Activated CD4-positive, alpha-beta T cell treated with anti-CD3 and anti-CD28 coated beads, Interleukin-2, Interleukin-4, amounts not matched to agents 100 ng/mL and 50 ng/mL, durations not matched to agents 16 hours and 8 hours (primary cell): Measurements from ENCODE around the gene ICOS.

Experiments
- DNase-seq: peaks from one replicate; pipeline ENCODE4 v3.0.0-alpha.2; 2020; ENCODE audit warnings: low spot score

The ICOS gene

DNA sequence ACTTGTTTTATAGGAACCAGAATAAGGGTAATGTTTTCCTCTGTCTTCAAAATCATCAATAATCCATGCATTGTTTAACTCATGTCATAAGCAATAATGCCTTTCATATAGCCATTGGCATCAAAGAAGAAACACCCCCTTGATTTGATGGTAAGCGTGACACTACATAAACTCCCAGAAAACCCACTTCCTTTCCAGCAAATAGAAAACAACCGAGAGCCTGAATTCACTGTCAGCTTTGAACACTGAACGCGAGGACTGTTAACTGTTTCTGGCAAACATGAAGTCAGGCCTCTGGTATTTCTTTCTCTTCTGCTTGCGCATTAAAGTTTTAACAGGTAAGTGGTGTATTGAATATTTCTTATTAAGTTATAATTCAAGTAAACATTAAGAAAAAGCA, at the start of gene ICOS:
Gene ICOS (plus strand): TSS at position 229 of the 400 bp plus-strand sequence. CDS start 52 bp downstream, at position 281.
- DNase-seq: peak; percentile 91

DNA sequence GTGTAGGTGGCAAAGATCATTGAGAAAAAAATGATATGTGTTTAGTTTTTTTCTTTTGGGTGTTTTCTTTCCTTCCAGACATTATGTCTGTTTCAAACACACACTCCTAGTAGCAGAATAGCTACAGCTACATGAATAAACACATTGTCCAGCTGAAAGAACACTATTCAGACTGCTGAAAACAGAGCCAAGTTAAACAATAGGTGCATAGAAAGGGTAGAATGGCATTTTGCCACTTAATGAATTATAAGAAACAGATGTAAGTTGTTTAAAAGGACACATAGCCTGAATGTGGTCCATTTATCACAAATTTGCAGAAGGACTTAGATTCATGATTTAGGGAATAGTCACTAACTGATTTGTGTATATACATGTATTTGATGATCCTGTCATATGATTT, 48.9 kb upstream of the ICOS start:
- no peak for DNase-seq

GRCh38 chr2:203889542-203889941, 47.0 kb upstream of the ICOS start:
- no peak for DNase-seq

- DNase-seq: no peak
Measured at GRCh38 chr2:203889944-203890343, 46.6 kb upstream of the ICOS start.

- no peak for DNase-seq
Measured at GRCh38 chr2:203890733-203891132, 45.8 kb upstream of the ICOS start.

- peak; percentile 95 for DNase-seq
Measured at GRCh38 chr2:203891474-203891873, 45.1 kb upstream of the ICOS start.

GRCh38 chr2:203892207-203892606, 44.4 kb upstream of the ICOS start:
- DNase-seq: no peak

DNA sequence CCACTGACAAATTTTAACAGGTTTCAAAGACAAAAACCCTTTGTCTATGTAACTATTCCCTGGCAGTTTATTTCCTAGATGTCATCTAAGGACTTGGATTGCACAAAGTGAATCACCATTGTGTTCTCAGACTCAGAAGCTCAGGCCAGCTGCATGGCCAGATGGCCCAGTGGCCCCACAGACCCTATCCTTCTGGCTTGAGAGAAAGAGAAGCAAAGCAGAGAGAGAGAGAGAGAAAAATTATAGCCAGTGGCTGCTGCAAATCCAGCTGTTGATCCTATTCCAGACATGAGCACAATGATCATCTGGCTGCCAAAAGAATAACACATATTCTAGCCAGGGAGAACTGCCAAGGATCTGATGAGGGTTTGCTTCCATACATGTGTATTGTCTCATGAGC, 43.2 kb upstream of the ICOS start:
- no peak for DNase-seq

GRCh38 chr2:203893840-203894239, 42.7 kb upstream of the ICOS start:
- DNase-seq: no peak

DNA sequence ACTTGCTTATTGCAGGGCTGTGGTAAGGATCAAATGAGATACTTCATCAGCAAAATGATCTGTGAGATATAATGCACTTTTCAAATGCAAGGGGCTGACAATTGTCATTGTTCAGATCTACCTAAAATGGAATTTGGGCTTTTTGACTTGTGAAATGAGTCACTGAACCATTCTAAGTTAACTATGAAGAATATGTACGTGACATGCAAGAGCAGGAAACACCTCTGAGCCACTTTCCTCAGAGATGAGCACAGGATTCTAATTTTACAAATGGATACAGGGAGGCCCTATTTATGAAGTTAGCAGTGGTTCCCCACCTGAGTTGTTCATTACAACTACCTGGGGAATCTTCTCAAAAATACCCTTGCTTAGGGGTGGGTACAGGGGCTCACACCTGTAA, 42.3 kb upstream of the ICOS start:
- peak; percentile 87 for DNase-seq

DNA sequence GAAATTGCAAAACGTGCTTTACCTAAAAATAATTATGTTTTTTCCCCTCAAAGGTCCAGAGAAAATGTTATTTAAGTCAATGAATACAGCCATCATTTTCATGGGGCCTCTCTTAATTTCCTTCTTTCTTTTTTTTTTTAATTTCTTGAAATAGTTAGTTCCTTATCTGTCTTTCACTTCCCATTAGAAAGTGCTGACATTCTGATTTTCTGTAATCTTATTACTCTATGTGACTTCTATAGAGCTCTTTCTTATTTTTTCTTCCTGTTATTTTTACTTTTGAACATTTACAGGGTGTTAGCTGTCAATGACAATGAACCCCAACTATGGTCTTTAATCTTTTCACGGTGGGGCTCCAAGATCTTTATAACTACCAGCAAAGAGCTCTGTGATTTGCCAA, 39.0 kb upstream of the ICOS start:
- DNase-seq: no peak

- no peak for DNase-seq
Measured at GRCh38 chr2:203898657-203899056, 37.9 kb upstream of the ICOS start.

DNA sequence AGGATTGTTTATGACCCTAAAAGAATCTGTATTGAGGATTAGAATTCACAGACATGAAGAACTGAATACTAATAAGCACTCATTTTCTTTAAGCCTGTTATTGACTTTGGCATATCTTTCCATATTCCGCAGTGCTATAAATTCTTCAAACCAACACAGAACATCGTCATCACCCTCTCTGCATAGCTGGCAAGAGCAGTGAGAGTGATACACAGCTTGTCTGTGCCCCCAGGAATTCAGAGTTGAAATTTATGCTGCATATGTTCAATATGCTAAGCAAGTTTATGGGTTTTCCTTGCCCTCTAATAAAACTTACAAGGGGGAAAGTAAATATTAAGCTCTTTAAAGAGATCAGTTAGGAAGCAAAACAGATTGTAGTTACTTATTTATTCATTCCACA, 36.3 kb upstream of the ICOS start:
- no peak for DNase-seq

DNA sequence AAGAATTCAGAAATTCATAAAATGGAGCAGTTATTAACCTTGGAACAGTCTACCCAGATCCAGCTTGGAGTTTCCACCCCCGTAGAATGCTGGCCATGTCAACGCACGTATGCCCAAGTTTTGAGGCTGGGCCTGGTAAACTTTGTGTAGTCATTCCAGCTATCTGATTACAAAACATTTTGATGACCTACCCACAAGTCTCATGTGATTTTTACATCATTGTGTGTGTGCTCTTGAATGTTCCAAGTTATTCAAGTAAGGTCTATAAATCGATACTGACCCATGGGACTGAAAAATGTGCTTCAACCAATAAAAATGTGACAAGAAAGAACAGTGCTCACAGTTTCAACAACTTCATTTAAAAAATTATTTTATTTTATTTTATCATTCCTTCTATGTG, 32.5 kb upstream of the ICOS start:
- DNase-seq: no peak

DNA sequence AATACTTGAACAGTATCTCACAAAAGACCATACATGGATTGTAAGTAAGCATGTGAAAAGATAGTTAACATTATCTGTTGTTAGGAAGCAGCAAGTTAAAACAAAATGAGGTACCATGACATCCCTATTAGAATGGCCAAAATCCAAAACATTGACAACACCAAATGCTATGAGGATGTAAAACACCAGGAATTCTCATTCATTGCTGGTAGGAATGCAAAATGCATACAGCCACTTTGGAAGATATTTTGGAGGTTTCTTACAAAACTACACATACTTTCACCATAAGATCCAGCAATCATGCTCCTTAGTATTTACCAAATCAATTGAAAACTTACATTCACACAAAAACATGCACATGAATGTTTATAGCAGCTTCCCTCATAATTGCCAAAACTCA, 30.9 kb upstream of the ICOS start:
- no peak for DNase-seq

GRCh38 chr2:203908066-203908796, 28.3 kb upstream of the ICOS start:
- no peak for DNase-seq

- DNase-seq: no peak
Measured at GRCh38 chr2:203908797-203909185, 27.8 kb upstream of the ICOS start.

- DNase-seq: peak; percentile 60
Measured at GRCh38 chr2:203909261-203909967, 27.1 kb upstream of the ICOS start.

GRCh38 chr2:203909974-203910373, 26.6 kb upstream of the ICOS start:
- DNase-seq: peak; percentile 84

DNA sequence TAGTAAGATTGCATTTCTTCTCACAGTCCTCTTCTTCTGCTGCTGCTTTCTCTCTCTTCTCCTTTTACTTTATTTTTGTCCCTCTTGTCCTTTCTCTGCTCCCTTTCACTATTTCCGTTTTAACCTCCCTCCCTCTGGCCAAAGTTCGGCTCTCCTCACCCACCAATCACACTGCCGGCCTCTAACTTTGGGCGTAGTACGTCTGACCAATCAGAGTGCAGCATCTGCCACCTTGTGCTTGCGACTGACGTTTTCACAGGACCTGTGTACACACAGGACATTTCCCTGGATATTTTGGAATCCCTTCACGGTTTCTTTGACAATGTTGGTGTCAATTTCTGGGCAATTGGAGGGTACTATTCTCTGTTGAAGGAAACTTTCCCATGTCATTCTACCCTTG, 22.6 kb upstream of the ICOS start:
- DNase-seq: no peak

GRCh38 chr2:203914546-203915182, 21.9 kb upstream of the ICOS start:
- no peak for DNase-seq

DNA sequence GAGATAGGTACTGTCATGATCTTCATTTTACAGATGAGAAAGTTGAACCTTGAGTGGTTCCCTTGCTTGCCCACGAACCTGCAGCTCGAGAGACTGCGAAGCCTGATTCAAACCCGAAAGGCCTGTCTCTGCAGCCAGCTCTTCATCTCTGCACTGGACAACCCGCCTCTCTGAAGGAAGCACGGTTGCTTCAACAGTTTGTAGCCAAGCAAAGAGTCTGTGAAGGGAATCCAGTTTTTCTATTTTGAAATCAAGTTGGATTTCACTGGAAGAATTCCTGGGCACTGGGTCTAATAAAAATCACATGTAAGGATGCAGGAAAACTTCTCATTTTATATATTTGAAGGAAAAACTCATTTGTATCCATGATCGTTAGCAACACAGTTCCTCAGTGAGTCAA, 21.3 kb upstream of the ICOS start:
- DNase-seq: no peak

DNA sequence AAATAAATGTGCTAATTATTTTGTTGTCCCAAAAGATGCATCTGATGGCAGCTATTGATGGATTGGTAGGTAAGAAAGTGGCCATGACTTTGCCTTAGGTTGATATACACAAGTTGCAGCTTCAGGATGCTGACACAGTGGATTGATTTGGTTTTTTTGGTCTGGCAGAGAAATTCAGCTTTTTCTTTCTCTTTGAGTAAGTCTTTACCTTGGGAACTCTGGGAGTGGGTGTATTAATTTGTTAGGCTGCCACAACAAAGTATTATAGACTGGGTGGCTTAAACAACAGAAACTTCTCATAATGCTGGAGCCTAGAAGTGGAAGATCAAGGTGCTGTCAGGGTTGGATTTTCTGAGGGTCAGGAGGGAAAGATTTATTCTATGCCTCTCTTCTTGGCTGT, 19.8 kb upstream of the ICOS start:
- no peak for DNase-seq
